ENCODE results near the gene ARL3.

ARL3 gene

DNA sequence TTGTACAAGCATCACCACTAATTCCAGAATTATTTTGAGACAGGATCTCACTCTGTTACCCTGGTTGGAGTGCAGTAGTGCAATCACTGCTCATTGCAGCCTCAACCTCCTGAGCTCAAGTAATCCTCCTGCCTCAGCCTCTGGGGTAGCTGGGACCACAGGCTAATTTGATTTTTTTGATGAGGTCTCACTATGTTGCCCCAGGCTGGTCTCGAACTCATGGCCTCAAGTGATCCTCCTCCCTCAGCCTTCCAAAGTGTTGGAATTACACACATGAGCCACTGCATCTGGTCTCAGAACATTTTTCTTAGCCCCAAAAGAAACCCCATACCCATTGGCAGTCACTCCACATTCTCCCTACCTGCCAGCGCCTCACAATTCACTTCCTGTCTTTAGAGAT, 26.0 kb upstream of the ARL3 start:
- no peak overlapping the region for H3K4me2 ChIP-seq

GRCh38 chr10:102738692-102739121, 24.5 kb upstream of the ARL3 start:
- Histone ChIP-seq H3K9ac (peak overlapping the region; percentile 27; the same call in 1 of the 2 replicates), H3K4me2 (peak overlapping the region; percentile 68), H3K4me1 (peaks cover 47% of the 10 kb centered on the region), H3K27ac (peak overlapping the region; percentile 29; the same call in 1 of the 2 replicates), H3K9me3 (no peaks in the 10 kb centered on the region), H4K20me1 (no peaks in the 10 kb centered on the region), H3K27me3 (no peaks in the 10 kb centered on the region), H3K4me3 (no peak overlapping the region), H3K36me3 (peaks cover 50% of the 10 kb centered on the region)
- no peak for TF ChIP-seq Cebpa-rat (IDR thresholded peaks at IDR 0.05)

More for the DNA sequence above, 26.0 kb upstream of the ARL3 start:
- Histone ChIP-seq H3K9ac (no peak overlapping the region), H3K9me3 (no peaks in the 10 kb centered on the region), H3K36me3 (peaks cover 35% of the 10 kb centered on the region), H4K20me1 (peaks cover 5% of the 10 kb centered on the region; the same call in 1 of the 2 replicates), H3K4me3 (no peak overlapping the region), H3K4me1 (peaks cover 53% of the 10 kb centered on the region), H3K27me3 (no peaks in the 10 kb centered on the region), H3K27ac (no peak overlapping the region)
- TF ChIP-seq Cebpa-rat (IDR thresholded peaks at IDR 0.05), result no peak

DNA sequence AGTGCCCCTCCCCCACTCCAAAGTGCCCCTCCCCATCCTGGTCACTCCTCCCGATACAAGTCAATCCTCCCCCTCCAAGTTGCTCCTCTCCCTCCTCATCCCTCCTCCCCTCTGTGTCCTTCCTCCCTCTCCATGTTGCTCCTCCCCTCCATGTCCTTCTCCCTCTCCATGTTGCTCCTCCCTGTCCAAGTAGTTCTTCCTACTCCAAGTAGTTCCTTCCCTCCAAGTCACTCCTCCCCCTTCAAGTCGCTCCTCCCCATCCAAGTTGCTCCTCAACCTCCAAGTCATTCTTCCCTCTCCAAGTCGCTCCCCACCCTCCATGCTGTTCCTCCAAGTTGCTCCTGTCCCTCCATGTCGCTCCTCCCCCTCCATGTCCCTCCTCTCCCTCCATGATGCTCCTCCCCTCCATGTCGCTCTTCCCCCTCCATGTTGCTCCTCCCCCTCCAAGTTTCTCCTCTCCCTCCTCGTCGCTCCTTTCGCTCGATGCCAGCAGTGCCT, 20.9 kb upstream of the ARL3 start:
- Histone ChIP-seq H3K9me3 (no peaks in the 10 kb centered on the region), H3K9ac (no peak overlapping the region), H3K4me2 (no peak overlapping the region), H4K20me1 (no peaks in the 10 kb centered on the region), H3K36me3 (peaks cover 85% of the 10 kb centered on the region), H3K27me3 (no peaks in the 10 kb centered on the region), H3K4me3 (no peak overlapping the region), H3K27ac (peak overlapping the region; percentile 62; the same call in 1 of the 2 replicates), H3K4me1 (peaks cover 42% of the 10 kb centered on the region)
- TF ChIP-seq Cebpa-rat (IDR thresholded peaks at IDR 0.05), result no peak

DNA sequence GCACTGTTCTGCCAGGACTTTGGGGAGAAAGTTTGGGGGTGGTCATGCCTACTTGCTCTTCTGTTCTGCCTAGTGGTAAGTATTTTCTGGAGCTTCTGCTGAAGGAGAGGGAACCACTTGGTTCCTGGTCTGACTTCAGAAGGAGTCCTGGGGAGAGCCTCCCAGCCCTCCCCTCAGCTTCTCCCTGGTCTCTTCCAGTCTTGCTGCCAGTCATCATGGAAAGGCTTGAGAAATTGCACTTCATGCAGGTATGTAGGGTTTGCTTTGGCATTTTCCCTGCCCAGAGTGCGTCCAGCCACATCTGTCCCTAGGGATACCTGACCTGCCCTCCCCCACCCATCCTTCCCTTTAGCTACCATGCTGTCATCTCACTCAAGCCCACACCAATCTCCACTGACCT, 18.5 kb upstream of the ARL3 start:
- no peaks in the 10 kb centered on the region for H3K9me3 ChIP-seq
- H3K4me2 ChIP-seq, result no peak overlapping the region
- H3K4me1 ChIP-seq, result peaks cover 28% of the 10 kb centered on the region
- no peaks in the 10 kb centered on the region for H4K20me1 ChIP-seq
- H3K27me3 ChIP-seq, result no peaks in the 10 kb centered on the region
- H3K9ac ChIP-seq, result no peak overlapping the region
- no peak for TF ChIP-seq Cebpa-rat (IDR thresholded peaks at IDR 0.05)
- H3K27ac ChIP-seq, result no peak overlapping the region
- H3K36me3 ChIP-seq, result peaks cover 97% of the 10 kb centered on the region
- no peak overlapping the region for H3K4me3 ChIP-seq

DNA sequence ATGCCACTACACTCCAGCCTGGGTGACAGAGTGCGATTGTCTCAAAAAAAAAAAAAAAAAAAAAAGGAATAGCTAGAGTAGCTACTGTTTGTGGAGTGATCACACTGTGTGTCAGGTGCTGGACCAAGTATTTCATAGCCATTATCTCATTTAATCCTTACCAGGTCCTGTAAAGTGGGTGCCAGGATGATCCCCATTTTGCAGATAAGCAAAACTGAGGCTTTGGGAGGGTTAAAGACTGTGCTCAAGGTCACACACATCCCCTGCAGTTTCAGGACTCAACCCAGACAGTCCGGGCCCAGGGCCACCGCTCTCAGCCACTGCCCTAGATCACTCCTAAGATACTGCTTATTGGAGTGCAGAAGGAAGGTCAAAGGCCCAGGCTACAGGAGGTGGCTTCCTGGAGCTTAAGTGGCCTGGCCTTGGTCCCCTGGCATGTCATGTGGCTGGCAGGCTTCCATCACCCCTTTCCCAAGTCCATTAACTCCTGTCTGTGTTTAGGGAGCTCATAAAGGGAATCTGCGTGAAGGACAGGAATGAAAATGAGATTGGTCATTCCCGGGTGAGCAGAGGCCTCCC, 17.1 kb upstream of the ARL3 start:
- Histone ChIP-seq H3K27ac (no peak overlapping the region), H3K27me3 (no peaks in the 10 kb centered on the region), H3K4me2 (no peak overlapping the region), H4K20me1 (peaks cover 7% of the 10 kb centered on the region; the same call in 1 of the 2 replicates), H3K4me3 (no peak overlapping the region), H3K9me3 (no peaks in the 10 kb centered on the region), H3K4me1 (peaks cover 21% of the 10 kb centered on the region), H3K9ac (no peak overlapping the region), H3K36me3 (peaks cover 99% of the 10 kb centered on the region)
- TF ChIP-seq Cebpa-rat (IDR thresholded peaks at IDR 0.05), result no peak

DNA sequence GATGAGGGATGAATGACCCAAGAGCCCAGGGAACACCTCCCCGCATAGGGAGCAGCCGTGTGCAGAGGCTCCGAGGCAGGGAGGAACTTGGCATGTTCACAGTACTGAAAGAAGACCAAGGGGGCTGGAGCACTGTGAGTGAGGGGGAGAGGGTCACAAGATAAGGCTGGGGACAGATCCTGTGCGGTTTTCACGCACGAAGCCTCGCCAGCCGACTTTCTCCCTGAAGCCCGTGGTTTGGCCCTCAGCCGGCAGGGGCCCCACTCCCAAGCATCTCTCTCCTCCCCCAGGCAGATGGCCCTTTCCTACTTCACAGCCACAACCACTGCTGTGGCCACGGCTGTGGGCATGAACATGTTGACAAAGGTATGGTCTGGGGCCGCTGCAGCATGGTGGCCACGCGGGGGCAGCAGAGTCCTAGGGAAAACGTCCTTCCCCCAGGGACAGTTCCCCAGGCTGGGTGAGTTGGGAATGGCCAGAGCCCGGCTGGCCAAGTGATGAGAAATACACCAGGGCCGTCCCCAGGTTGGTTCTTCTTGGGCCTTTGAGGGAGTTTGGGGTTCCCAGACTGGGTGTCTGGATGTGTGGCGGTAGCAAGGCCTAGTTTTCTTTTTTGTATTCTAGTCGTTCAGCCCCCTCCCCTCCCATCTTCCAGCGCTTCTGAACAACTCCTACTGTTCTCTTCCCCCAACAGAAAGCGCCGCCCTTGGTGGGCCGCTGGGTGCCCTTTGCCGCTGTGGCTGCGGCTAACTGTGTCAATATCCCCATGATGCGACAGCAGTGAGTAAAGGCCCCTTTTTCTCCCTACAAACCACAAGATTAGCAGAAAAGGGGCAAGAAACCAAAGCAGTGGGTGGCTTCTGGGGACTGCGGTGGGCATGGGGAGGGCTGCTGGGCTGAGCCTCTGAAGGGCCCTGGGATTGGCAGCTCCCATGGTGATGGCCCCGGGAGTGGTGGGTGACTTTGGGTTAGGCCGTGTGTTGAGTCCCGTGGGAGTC, 15.1 kb upstream of the ARL3 start:
- H3K27me3 ChIP-seq, result no peaks in the 10 kb centered on the region
- H3K9ac ChIP-seq, result no peak overlapping the region
- no peak overlapping the region for H3K27ac ChIP-seq
- H4K20me1 ChIP-seq, result peaks cover 19% of the 10 kb centered on the region; the same call in 1 of the 2 replicates
- H3K4me1 ChIP-seq, result peaks cover 7% of the 10 kb centered on the region; the same call in 1 of the 2 replicates
- H3K4me3 ChIP-seq, result no peak overlapping the region
- H3K4me2 ChIP-seq, result no peak overlapping the region
- H3K9me3 ChIP-seq, result no peaks in the 10 kb centered on the region
- peaks cover 96% of the 10 kb centered on the region for H3K36me3 ChIP-seq
- no peak for TF ChIP-seq Cebpa-rat (IDR thresholded peaks at IDR 0.05)

DNA sequence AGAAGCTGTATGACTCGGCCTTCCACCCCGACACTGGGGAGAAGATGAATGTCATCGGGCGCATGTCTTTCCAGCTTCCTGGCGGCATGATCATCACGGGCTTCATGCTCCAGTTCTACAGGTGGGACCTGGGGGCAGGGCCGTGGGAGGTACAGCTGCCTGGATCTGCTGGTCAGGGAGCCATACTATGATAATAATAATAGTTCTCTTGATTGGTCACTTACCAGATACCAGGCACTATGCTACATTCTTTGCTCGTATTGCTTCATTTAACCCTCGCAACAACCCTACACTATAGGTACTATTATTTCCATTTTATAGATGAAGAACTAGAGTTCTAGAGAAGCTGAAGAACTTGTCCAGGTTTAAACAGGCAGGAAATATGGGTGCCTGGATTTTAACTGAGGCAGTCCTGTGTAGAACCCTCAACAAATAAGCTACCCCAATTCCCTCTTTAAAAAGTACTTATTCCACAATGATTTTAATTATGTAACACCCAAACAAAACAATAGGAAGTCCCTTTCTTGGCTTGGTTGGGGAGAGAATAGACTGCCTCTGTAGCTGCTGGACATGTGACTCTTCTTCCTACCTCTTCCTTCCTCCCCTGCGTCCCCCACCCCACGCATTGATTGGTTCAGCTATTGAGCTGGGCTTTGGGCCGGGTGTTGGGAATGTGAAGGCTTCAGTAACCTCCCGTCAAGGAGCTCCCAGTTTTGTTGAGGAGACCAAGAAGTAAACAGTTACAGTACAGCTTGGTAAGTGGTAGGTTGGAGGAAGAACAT, 13.0 kb upstream of the ARL3 start:
- H3K9ac ChIP-seq, result no peak overlapping the region
- 0 out of 2 replicates have a peak, but pooled peaks cover 4% of the 10 kb centered on the region for H3K9me3 ChIP-seq
- no peak overlapping the region for H3K4me2 ChIP-seq
- peaks cover 27% of the 10 kb centered on the region for H4K20me1 ChIP-seq
- peaks cover 7% of the 10 kb centered on the region; the same call in 1 of the 2 replicates for H3K4me1 ChIP-seq
- TF ChIP-seq Cebpa-rat (IDR thresholded peaks at IDR 0.05), result no peak
- H3K27ac ChIP-seq, result no peak overlapping the region
- H3K36me3 ChIP-seq, result peaks cover 96% of the 10 kb centered on the region
- H3K27me3 ChIP-seq, result no peaks in the 10 kb centered on the region
- H3K4me3 ChIP-seq, result no peak overlapping the region

DNA sequence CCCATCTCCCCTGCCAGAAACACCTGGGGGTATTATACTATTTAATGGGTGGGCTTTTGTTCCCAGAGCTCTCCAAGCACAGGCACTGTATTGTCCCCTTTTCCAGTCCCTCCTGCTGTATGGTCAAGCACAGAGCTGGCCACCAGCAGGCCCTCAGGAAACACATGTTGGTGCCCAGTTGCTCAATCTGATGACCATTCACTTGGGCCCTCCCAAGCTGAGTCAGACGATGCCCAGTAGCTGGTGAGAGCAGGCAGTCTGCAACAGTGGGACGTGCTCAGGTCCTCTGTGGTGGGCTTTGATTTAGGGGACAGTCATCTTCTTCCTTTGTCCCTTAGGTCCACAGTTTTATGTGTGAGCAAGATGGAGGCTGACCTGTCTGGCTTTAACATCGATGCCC, 12.1 kb upstream of the ARL3 start:
- Histone ChIP-seq H3K36me3 (peaks cover 93% of the 10 kb centered on the region), H4K20me1 (peaks cover 34% of the 10 kb centered on the region), H3K27ac (no peak overlapping the region), H3K4me1 (peaks cover 13% of the 10 kb centered on the region), H3K9ac (no peak overlapping the region), H3K4me3 (no peak overlapping the region), H3K9me3 (0 out of 2 replicates have a peak, but pooled peaks cover 4% of the 10 kb centered on the region), H3K4me2 (no peak overlapping the region), H3K27me3 (no peaks in the 10 kb centered on the region)
- TF ChIP-seq Cebpa-rat (IDR thresholded peaks at IDR 0.05), result no peak

GRCh38 chr10:102723989-102724388, 9.8 kb upstream of the ARL3 start:
- H3K4me3 ChIP-seq, result no peak overlapping the region
- no peak overlapping the region for H3K27ac ChIP-seq
- no peak overlapping the region for H3K4me2 ChIP-seq
- peaks cover 41% of the 10 kb centered on the region for H4K20me1 ChIP-seq
- H3K9ac ChIP-seq, result no peak overlapping the region
- H3K27me3 ChIP-seq, result no peaks in the 10 kb centered on the region
- H3K4me1 ChIP-seq, result peaks cover 31% of the 10 kb centered on the region
- peaks cover 80% of the 10 kb centered on the region for H3K36me3 ChIP-seq
- no peak for TF ChIP-seq Cebpa-rat (IDR thresholded peaks at IDR 0.05)
- 0 out of 2 replicates have a peak, but pooled peaks cover 4% of the 10 kb centered on the region for H3K9me3 ChIP-seq

All from BLaER1 (cell line).